ENCODE results near the gene ADD1.

DNA sequence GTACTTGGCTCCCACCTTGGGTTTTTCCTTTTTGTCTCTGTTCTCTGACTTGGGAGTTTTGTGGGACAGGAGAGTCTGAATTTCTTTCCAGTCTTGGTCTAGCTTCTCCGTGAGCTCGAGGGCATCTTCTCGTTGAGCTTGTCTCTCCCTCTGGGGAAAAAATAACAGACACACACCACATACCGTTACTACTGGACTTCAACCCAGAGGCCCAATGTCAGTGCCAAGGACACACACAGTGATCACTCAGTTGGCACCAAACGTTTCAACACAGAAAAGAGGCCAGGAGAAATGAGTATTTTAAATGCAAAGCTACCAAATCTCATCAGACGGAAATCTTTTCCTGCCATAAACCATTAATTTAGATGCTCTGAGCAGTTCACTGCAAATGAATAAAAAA, 109.9 kb downstream of the ADD1 start:
- TF ChIP-seq CTCF (conservative IDR thresholded peaks at IDR 0.05) (no peak), EZH2 (IDR thresholded peaks at IDR 0.05; ENCODE audit: low read depth) (no peak)
